ENCODE measurements around the gene RPS26.

DNA sequence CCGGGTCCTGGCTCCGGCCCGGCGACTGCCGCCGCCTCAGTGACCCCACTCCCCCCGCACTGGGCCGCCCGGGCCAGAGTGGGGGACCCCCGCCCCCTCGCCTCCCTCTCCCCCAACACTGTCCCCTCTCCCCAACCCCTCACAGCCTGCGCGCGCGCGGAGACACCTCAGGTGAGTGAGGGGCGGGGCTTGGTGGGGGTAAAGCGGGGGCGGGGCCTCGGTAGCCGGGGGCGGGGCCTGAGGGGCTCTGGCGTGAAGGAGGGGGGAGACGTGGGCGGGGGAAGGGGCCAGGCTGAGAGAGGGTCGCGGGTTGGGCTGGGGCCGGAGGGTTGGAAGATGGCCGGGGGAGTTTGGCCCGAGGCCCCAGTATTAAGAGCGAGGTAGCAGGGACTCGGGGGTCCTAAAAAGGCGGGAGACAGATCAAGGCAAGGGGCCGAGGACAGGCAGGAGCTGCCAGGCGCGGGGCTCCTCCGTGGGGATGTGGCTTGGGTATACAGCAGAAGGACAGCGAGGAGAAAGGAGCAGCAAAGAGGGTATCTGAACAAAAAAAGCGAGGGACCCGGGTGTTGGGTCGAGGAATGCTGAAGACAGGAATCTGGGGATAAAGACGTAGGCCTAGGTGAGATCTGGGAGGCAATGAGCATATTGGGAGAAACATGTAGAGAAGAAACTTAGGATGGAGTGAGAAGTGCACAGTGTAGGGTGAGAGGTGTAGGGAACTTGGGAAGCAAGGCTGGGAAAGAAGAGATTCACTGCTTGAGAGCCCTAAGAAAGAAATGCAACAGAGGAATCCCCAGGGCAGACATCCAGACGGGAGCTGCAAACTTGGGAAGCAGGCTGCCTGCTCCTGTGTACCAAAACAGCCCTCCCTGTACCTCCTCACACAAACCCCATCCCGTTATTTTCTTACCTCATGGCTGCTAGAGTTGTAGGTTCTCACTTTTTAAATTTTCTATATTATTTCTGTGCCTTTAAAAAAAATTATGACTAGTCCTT, 33.9 kb upstream of the RPS26 start:
- TF ChIP-seq, protein P1, sequence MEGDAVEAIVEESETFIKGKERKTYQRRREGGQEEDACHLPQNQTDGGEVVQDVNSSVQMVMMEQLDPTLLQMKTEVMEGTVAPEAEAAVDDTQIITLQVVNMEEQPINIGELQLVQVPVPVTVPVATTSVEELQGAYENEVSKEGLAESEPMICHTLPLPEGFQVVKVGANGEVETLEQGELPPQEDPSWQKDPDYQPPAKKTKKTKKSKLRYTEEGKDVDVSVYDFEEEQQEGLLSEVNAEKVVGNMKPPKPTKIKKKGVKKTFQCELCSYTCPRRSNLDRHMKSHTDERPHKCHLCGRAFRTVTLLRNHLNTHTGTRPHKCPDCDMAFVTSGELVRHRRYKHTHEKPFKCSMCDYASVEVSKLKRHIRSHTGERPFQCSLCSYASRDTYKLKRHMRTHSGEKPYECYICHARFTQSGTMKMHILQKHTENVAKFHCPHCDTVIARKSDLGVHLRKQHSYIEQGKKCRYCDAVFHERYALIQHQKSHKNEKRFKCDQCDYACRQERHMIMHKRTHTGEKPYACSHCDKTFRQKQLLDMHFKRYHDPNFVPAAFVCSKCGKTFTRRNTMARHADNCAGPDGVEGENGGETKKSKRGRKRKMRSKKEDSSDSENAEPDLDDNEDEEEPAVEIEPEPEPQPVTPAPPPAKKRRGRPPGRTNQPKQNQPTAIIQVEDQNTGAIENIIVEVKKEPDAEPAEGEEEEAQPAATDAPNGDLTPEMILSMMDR (IDR thresholded peaks at IDR 0.05), result no peak
- peak in 1 of 4 donors; percentile 7 for TF ChIP-seq POLR2AphosphoS5 (IDR thresholded peaks at IDR 0.05)
- no peak for TF ChIP-seq POLR2A (IDR thresholded peaks at IDR 0.05)
- no peak for TF ChIP-seq EP300 (IDR thresholded peaks at IDR 0.05)
